Mesenchymal stem cell (in vitro differentiated cells and primary cell): Measurements from ENCODE around the gene GIMAP8.

ENCODE experiments used
- DNase-seq: peaks from one replicate; pipeline ENCODE4 v3.0.0-alpha.2; 2013
- H2AFZ ChIP-seq: one replicate; pipeline ENCODE4 v1.6.1; 2013; ENCODE audit warnings: low read depth, mild to moderate bottlenecking, control low read depth, inconsistent platforms, low read length, moderate library complexity
- H2AK5ac ChIP-seq: 2 replicates; pipeline ENCODE4 v1.6.1; 2013; ENCODE audit warnings: low read length, moderate library complexity, mild to moderate bottlenecking, inconsistent platforms; ENCODE audit not compliant: severe bottlenecking
- H2BK120ac ChIP-seq: one replicate; pipeline ENCODE4 v1.6.1; 2013; ENCODE audit warnings: low read depth, mild to moderate bottlenecking, inconsistent platforms, low read length, moderate library complexity
- H2BK12ac ChIP-seq, 2 experiments: one replicate each; pipeline ENCODE4 v1.6.1; 2013; ENCODE audit warnings: inconsistent platforms in 2 of 2, low read length in 2 of 2, mild to moderate bottlenecking in 2 of 2, moderate library complexity in 2 of 2, control low read depth in 1 of 2
- H2BK15ac ChIP-seq: one replicate; pipeline ENCODE4 v1.6.1; 2013; ENCODE audit warnings: mild to moderate bottlenecking, low read depth, inconsistent platforms; ENCODE audit not compliant: poor library complexity, severe bottlenecking
- H2BK5ac ChIP-seq: 2 replicates; pipeline ENCODE4 v1.6.1; 2013; ENCODE audit warnings: low read depth, mild to moderate bottlenecking, low read length, control low read depth, inconsistent platforms; ENCODE audit not compliant: poor library complexity, severe bottlenecking
- H3K14ac ChIP-seq, 2 experiments: one replicate each; pipeline ENCODE4 v1.6.1; 2013; ENCODE audit warnings: inconsistent platforms in 2 of 2, low read length in 2 of 2, control low read depth in 1 of 2, mild to moderate bottlenecking in 1 of 2, moderate library complexity in 1 of 2
- H3K18ac ChIP-seq, 2 experiments: one replicate each; pipeline ENCODE4 v1.6.1; 2013; ENCODE audit warnings: inconsistent platforms in 2 of 2, low read length in 2 of 2, control low read depth in 1 of 2, low read depth in 1 of 2, mild to moderate bottlenecking in 1 of 2
- H3K23ac ChIP-seq, 2 experiments: one replicate each; pipeline ENCODE4 v1.6.1; 2013; ENCODE audit warnings: inconsistent platforms in 2 of 2, low read length in 2 of 2, mild to moderate bottlenecking in 2 of 2, moderate library complexity in 2 of 2, control low read depth in 1 of 2
- H3K27ac ChIP-seq: 2 replicates; pipeline ENCODE4 v1.5.1; 2013; ENCODE audit warnings: mild to moderate bottlenecking, moderate library complexity, low read length, control low read depth, inconsistent platforms; ENCODE audit not compliant: poor library complexity, severe bottlenecking
- H3K27me3 ChIP-seq, 2 experiments: 2 replicates each; pipeline versions ENCODE4 v1.6.1 to v1.7.0; 2013; ENCODE audit warnings: low read length in 2 of 2, mild to moderate bottlenecking in 2 of 2, moderate library complexity in 2 of 2, control low read depth in 1 of 2, inconsistent platforms in 1 of 2; ENCODE audit not compliant: control insufficient read depth in 1 of 2, insufficient read depth in 1 of 2
- H3K36me3 ChIP-seq, 2 experiments: 2 replicates each; pipeline versions ENCODE4 v1.6.1 to v1.7.0; 2013; ENCODE audit warnings: low read length in 2 of 2, control low read depth in 1 of 2, inconsistent platforms in 1 of 2, low read depth in 1 of 2, mild to moderate bottlenecking in 1 of 2; ENCODE audit not compliant: insufficient read depth in 2 of 2, control insufficient read depth in 1 of 2
- H3K4ac ChIP-seq, 2 experiments: one replicate each; pipeline ENCODE4 v1.6.1; 2013; ENCODE audit warnings: inconsistent platforms in 2 of 2, low read length in 2 of 2, mild to moderate bottlenecking in 2 of 2, moderate library complexity in 2 of 2, control low read depth in 1 of 2, low read depth in 1 of 2
- H3K4me1 ChIP-seq: 2 replicates; pipeline ENCODE4 v1.6.1; 2013; ENCODE audit warnings: low read depth, low read length, control low read depth; ENCODE audit not compliant: control insufficient read depth, insufficient read depth
- H3K4me2 ChIP-seq: 2 replicates; pipeline ENCODE4 v1.6.1; 2013; ENCODE audit warnings: low read length, mild to moderate bottlenecking, inconsistent platforms; ENCODE audit not compliant: poor library complexity, severe bottlenecking
- H3K4me3 ChIP-seq, 2 experiments: 2 replicates each; pipeline versions ENCODE4 v1.5.1 to v1.7.0; 2013; ENCODE audit warnings: low read length in 2 of 2, mild to moderate bottlenecking in 2 of 2, control low read depth in 1 of 2, low read depth in 1 of 2; ENCODE audit not compliant: insufficient read depth in 1 of 2
- H3K79me1 ChIP-seq: replicated peaks from 2 replicates; pipeline ENCODE4 v1.6.1; 2013; ENCODE audit warnings: mild to moderate bottlenecking, control low read depth, low read length, inconsistent platforms; ENCODE audit not compliant: poor library complexity, severe bottlenecking
- H3K9ac ChIP-seq: 2 replicates; pipeline ENCODE4 v1.7.0; 2013; ENCODE audit warnings: mild to moderate bottlenecking, low read length, moderate library complexity
- H3K9me3 ChIP-seq: 2 replicates; pipeline ENCODE4 v1.7.0; 2013; ENCODE audit warnings: mild to moderate bottlenecking, low read length; ENCODE audit not compliant: control insufficient read depth
- H4K8ac ChIP-seq: one replicate; pipeline ENCODE4 v1.6.1; 2013; ENCODE audit warnings: inconsistent platforms, mild to moderate bottlenecking, low read length, moderate library complexity
- H4K91ac ChIP-seq: one replicate; pipeline ENCODE4 v1.6.1; 2013; ENCODE audit warnings: mild to moderate bottlenecking, low read length, inconsistent platforms
- WGBS: methylation state at CpG from one replicate; pipeline ENCODE4 v1.1.7; 2013; ENCODE audit warnings: mixed read lengths; 5-methylcytosine and 5-hydroxymethylcytosine counted together

Gene GIMAP8

GRCh38 chr7:150406567-150407421, 43.6 kb upstream of the GIMAP8 start:
- Histone ChIP-seq H3K9me3 (no peaks in the 10 kb centered on the region), H2BK120ac (no peak overlapping the region), H3K4me3 (peak overlapping the region in 1 of 2 experiments; percentile 87), H3K4me1 (peaks cover 49% of the 10 kb centered on the region), H2BK12ac (peak overlapping the region in 1 of 2 experiments; percentile 83), H3K4me2 (peak overlapping the region; percentile 64), H2BK15ac (peak overlapping the region; percentile 7), H4K91ac (peak overlapping the region; percentile 43), H2AFZ (no peak overlapping the region), H3K27me3 (no peaks in the 10 kb centered on the region), H3K18ac (peak overlapping the region in 1 of 2 experiments; percentile 61), H4K8ac (no peak overlapping the region), H3K9ac (peak overlapping the region; percentile 94), H2AK5ac (peak overlapping the region; percentile 38), H3K23ac (no peak overlapping the region), H3K27ac (peak overlapping the region; percentile 56), H3K4ac (peak overlapping the region in 1 of 2 experiments; percentile 80), H2BK5ac (no peak overlapping the region), H3K36me3 (peaks cover 0 to 13% of the 10 kb centered on the region in 2 experiments), H3K14ac (no peak overlapping the region), H3K79me1 (no peaks in the 10 kb centered on the region)
- DNase-seq = peak; percentile 65
- WGBS = 78% methylated on average over 8 of the region's 10 CpGs

GRCh38 chr7:150407588-150408392, 42.6 kb upstream of the GIMAP8 start:
- H3K4ac ChIP-seq = no peak overlapping the region
- H3K14ac ChIP-seq = no peak overlapping the region
- no peak overlapping the region for H2AFZ ChIP-seq
- no peak for DNase-seq
- no peak overlapping the region for H3K9ac ChIP-seq
- no peak overlapping the region for H2BK5ac ChIP-seq
- H3K27ac ChIP-seq = no peak overlapping the region
- no peak overlapping the region for H3K18ac ChIP-seq
- 98% methylated on average over 91 of the region's 91 CpGs for WGBS
- H3K4me1 ChIP-seq = peaks cover 45% of the 10 kb centered on the region
- no peak overlapping the region for H2BK15ac ChIP-seq
- peak overlapping the region; percentile 38 for H4K8ac ChIP-seq
- H3K4me2 ChIP-seq = no peak overlapping the region
- H2BK120ac ChIP-seq = no peak overlapping the region
- H3K27me3 ChIP-seq = no peaks in the 10 kb centered on the region
- peaks cover 0 to 13% of the 10 kb centered on the region in 2 experiments for H3K36me3 ChIP-seq
- no peaks in the 10 kb centered on the region for H3K79me1 ChIP-seq
- H3K4me3 ChIP-seq = no peak overlapping the region
- H3K9me3 ChIP-seq = no peaks in the 10 kb centered on the region
- no peak overlapping the region for H4K91ac ChIP-seq
- no peak overlapping the region for H3K23ac ChIP-seq
- H2AK5ac ChIP-seq = no peak overlapping the region
- H2BK12ac ChIP-seq = no peak overlapping the region

GRCh38 chr7:150408393-150409299, 41.8 kb upstream of the GIMAP8 start:
- H3K36me3 ChIP-seq = peaks cover 0 to 13% of the 10 kb centered on the region in 2 experiments
- no peak overlapping the region for H3K27ac ChIP-seq
- no peak for DNase-seq
- no peak overlapping the region for H3K14ac ChIP-seq
- peaks cover 50% of the 10 kb centered on the region for H3K4me1 ChIP-seq
- H3K4me2 ChIP-seq = no peak overlapping the region
- no peak overlapping the region for H2BK15ac ChIP-seq
- no peak overlapping the region for H2BK120ac ChIP-seq
- H3K79me1 ChIP-seq = no peaks in the 10 kb centered on the region
- H2AFZ ChIP-seq = no peak overlapping the region
- H3K9ac ChIP-seq = no peak overlapping the region
- no peak overlapping the region for H3K4me3 ChIP-seq
- H4K8ac ChIP-seq = no peak overlapping the region
- no peak overlapping the region for H4K91ac ChIP-seq
- H2BK12ac ChIP-seq = no peak overlapping the region
- no peaks in the 10 kb centered on the region for H3K9me3 ChIP-seq
- H3K27me3 ChIP-seq = no peaks in the 10 kb centered on the region
- H2BK5ac ChIP-seq = no peak overlapping the region
- no peak overlapping the region for H3K4ac ChIP-seq
- WGBS = 94% methylated on average over 12 of the region's 22 CpGs
- no peak overlapping the region for H3K23ac ChIP-seq
- no peak overlapping the region for H2AK5ac ChIP-seq
- no peak overlapping the region for H3K18ac ChIP-seq
